Keratinocyte (primary cell): ENCODE data around the gene PGAM5.
"Not testable (repeated sequence)": the region's sequence is repeated elsewhere in the genome, so short reads cannot be mapped to it uniquely, and the experiment has no call there.

Experiments
- EZH2 ChIP-seq: IDR thresholded peaks from one replicate; pipeline ENCODE4 v1.6.1; 2012; ENCODE audit warnings: inconsistent platforms, mild to moderate bottlenecking, low read length, moderate library complexity
- TF ChIP-seq, protein P1 (sequence below), 3 experiments: IDR thresholded peaks in 1 of 3; conservative IDR thresholded peaks in 1 of 3; optimal IDR thresholded peaks in 1 of 3; 2 replicates in 2 of 3; 3 replicates in 1 of 3; pipeline versions ENCODE3 to v1.5.1; 2011; ENCODE audit warnings: low read length in 3 of 3, mild to moderate bottlenecking in 3 of 3, moderate library complexity in 2 of 3, control low read depth in 1 of 3, inconsistent platforms in 1 of 3; ENCODE audit not compliant: insufficient read depth in 2 of 3; ENCODE audit errors: extremely low read depth in 1 of 3

DNA sequence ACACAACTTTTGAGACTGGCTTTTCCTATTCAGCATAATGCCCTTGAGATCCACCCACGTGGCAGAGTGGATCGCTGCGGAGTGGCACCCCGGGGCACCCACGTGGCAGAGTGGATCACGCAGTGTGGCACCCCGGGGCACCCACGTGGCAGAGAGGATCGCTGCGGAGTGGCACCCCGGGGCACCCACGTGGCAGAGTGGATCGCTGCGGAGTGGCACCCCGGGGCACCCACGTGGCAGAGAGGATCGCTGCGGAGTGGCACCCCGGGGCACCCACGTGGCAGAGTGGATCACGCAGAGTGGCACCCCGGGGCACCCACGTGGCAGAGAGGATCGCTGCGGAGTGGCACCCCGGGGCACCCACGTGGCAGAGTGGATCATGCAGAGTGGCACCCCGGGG, 48.2 kb downstream of the PGAM5 start:
- TF ChIP-seq, protein P1, sequence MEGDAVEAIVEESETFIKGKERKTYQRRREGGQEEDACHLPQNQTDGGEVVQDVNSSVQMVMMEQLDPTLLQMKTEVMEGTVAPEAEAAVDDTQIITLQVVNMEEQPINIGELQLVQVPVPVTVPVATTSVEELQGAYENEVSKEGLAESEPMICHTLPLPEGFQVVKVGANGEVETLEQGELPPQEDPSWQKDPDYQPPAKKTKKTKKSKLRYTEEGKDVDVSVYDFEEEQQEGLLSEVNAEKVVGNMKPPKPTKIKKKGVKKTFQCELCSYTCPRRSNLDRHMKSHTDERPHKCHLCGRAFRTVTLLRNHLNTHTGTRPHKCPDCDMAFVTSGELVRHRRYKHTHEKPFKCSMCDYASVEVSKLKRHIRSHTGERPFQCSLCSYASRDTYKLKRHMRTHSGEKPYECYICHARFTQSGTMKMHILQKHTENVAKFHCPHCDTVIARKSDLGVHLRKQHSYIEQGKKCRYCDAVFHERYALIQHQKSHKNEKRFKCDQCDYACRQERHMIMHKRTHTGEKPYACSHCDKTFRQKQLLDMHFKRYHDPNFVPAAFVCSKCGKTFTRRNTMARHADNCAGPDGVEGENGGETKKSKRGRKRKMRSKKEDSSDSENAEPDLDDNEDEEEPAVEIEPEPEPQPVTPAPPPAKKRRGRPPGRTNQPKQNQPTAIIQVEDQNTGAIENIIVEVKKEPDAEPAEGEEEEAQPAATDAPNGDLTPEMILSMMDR (optimal IDR thresholded peaks at IDR 0.05 in 1 of 3, IDR thresholded peaks at IDR 0.05 in 1 of 3, conservative IDR thresholded peaks at IDR 0.05 in 1 of 3; ENCODE audit: extremely low read depth in 1 of 3, insufficient read depth in 2 of 3, low read length in 3 of 3): not testable (repeated sequence)
- not testable (repeated sequence) for TF ChIP-seq EZH2
